AG04449 (cell line): ENCODE measurements around the gene PCDHA6.
"Not testable (repeated sequence)": the region's sequence is repeated elsewhere in the genome, so short reads cannot be mapped to it uniquely, and the experiment has no call there.

Experiments
- CTCF ChIA-PET: fragments of 350-600 bp; formaldehyde crosslinking; extraction: SDS; loops from one replicate; lab custom pipeline; 2021; ENCODE audit warnings: antibody characterized with exemption; lab: Yijun Ruan, JAX
- POLR2A ChIA-PET: fragments of 400-600, 350-600 bp; formaldehyde crosslinking; extraction: SDS; loops from one replicate; lab custom pipeline; 2020; ENCODE audit warnings: antibody characterized with exemption, inconsistent platforms; lab: Yijun Ruan, JAX
- DNase-seq: peaks from one replicate; pipeline ENCODE4 v3.0.0-alpha.2; 2010; ENCODE audit warnings: low read depth, low spot score
- H3K4me3 ChIP-seq: 2 replicates; pipeline ENCODE4 v1.5.1; 2011; ENCODE audit warnings: low read depth, mild to moderate bottlenecking, control low read depth, low read length
- TF ChIP-seq, protein P1 (sequence below): IDR thresholded peaks from one replicate; pipeline ENCODE4 v1.5.1; 2011; ENCODE audit warnings: mild to moderate bottlenecking, moderate library complexity, low read length, control low read depth, inconsistent platforms; ENCODE audit not compliant: insufficient read depth; ENCODE audit errors: missing control alignments

Gene PCDHA6, protein sequence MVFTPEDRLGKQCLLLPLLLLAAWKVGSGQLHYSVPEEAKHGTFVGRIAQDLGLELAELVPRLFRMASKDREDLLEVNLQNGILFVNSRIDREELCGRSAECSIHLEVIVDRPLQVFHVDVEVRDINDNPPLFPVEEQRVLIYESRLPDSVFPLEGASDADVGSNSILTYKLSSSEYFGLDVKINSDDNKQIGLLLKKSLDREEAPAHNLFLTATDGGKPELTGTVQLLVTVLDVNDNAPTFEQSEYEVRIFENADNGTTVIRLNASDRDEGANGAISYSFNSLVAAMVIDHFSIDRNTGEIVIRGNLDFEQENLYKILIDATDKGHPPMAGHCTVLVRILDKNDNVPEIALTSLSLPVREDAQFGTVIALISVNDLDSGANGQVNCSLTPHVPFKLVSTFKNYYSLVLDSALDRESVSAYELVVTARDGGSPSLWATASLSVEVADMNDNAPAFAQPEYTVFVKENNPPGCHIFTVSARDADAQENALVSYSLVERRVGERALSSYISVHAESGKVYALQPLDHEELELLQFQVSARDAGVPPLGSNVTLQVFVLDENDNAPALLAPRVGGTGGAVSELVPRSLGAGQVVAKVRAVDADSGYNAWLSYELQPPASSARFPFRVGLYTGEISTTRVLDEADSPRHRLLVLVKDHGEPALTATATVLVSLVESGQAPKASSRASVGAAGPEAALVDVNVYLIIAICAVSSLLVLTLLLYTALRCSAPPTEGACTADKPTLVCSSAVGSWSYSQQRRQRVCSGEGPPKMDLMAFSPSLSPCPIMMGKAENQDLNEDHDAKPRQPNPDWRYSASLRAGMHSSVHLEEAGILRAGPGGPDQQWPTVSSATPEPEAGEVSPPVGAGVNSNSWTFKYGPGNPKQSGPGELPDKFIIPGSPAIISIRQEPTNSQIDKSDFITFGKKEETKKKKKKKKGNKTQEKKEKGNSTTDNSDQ

DNA sequence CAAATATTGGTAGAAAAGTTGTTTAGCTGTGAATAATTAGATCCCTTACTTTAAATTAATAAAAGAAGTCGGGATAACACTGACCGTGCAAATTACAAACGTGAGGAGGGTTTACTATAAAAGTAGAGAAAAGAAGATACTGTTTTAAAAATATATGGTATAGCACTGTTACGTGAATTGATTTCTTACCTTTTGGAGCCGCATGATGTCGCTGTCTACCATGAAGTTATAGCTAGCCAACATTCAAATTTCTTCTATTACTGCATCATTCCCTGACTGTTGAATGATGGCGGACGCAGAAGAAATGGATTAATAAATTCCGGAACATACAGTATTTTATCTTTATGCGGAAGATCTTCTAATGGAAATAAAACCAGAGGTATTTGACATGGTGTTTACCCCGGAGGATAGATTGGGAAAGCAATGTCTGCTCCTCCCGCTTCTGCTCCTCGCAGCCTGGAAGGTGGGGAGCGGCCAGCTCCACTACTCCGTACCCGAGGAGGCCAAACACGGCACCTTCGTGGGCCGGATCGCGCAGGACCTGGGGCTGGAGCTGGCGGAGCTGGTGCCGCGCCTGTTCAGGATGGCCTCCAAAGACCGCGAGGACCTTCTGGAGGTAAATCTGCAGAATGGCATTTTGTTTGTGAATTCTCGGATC is at the start of gene PCDHA6:
PCDHA6 (plus strand) TSS at position 257 of the 658 bp plus-strand sequence; CDS start at position 389, 132 bp downstream.
- TF ChIP-seq, protein P1, sequence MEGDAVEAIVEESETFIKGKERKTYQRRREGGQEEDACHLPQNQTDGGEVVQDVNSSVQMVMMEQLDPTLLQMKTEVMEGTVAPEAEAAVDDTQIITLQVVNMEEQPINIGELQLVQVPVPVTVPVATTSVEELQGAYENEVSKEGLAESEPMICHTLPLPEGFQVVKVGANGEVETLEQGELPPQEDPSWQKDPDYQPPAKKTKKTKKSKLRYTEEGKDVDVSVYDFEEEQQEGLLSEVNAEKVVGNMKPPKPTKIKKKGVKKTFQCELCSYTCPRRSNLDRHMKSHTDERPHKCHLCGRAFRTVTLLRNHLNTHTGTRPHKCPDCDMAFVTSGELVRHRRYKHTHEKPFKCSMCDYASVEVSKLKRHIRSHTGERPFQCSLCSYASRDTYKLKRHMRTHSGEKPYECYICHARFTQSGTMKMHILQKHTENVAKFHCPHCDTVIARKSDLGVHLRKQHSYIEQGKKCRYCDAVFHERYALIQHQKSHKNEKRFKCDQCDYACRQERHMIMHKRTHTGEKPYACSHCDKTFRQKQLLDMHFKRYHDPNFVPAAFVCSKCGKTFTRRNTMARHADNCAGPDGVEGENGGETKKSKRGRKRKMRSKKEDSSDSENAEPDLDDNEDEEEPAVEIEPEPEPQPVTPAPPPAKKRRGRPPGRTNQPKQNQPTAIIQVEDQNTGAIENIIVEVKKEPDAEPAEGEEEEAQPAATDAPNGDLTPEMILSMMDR, result no peak

DNA sequence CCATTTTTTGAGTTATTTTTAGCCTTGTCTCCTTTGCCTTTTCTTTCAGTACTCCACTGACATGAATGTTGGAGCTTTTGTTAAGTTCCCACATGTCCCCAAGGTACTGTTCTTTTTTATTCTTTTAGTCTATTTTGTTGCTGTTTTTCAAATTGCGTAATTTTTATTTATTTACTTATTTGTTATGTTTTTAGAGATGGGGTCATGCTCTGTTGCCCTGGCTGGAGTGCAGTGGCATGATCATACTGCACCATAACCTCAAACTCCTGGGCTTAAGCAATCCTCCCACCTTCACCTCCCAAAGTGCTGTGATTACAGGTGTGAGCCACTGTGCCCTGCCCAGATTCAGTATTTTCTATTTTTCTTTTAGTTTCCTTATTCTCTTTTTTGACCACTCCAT is 47.2 kb upstream of the PCDHA6 start:
- ChIA-PET CTCF (no interaction called here), POLR2A (no interaction called here)
- no peak for DNase-seq
- no peak overlapping the region for H3K4me3 ChIP-seq
- TF ChIP-seq, protein P1, result no peak

More for the DNA sequence above, at the start of gene PCDHA6:
- ChIA-PET POLR2A (no interaction called here), CTCF (no interaction called here)
- no peak within 1 kb of the TSS; the same call in 1 of the 2 replicates for H3K4me3 ChIP-seq
- DNase-seq, result no peak

DNA sequence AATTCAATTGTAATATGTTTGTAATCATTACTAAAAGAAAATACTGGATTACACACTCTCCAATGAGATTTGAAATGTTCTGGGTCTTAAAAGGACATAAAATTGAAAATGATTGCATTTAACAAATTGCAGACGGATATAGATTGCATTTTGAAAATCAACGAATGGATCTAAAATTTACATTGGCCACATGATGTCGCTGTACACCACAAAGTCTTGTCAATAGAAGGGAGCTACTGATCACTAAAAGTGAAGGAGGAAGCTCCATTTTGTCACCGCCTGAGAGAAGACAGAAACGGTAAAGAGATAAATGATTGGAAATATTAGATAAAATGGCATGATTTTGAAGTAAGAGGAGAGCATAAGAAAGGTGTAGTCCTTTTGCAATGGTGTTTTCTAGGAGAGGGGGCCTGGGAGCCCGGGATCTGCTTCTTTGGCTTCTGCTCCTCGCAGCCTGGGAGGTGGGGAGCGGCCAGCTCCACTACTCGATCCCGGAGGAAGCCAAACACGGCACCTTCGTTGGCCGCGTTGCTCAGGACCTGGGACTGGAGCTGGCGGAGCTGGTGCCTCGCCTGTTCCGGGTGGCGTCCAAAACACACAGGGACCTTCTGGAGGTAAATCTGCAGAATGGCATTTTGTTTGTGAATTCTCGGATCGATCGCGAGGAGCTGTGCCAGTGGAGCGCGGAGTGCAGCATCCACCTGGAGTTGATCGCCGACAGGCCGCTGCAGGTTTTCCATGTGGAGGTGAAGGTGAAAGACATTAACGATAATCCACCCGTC is 41.7 kb upstream of the PCDHA6 start, which contains the start of gene PCDHA1:
PCDHA1 (plus strand) TSS at position 236 of the 782 bp plus-strand sequence.
- POLR2A ChIA-PET, result no interaction called here
- TF ChIP-seq, protein P1, result no peak
- H3K4me3 ChIP-seq, result no peak within 1 kb of the TSS
- CTCF ChIA-PET, result no interaction called here
- no peak for DNase-seq

DNA sequence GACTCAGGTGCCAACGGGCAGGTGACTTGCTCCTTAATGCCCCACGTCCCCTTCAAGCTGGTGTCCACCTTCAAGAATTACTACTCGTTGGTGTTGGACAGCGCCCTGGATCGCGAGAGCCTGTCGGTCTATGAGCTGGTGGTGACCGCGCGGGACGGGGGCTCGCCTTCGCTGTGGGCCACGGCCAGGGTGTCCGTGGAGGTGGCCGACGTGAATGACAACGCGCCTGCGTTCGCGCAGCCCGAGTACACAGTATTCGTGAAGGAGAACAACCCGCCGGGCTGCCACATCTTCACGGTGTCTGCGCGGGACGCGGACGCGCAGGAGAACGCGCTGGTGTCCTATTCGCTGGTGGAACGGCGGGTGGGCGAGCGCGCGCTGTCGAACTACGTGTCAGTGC is 40.3 kb upstream of the PCDHA6 start:
- POLR2A ChIA-PET, H3K4me3 ChIP-seq, CTCF ChIA-PET, DNase-seq: not testable (repeated sequence)

DNA sequence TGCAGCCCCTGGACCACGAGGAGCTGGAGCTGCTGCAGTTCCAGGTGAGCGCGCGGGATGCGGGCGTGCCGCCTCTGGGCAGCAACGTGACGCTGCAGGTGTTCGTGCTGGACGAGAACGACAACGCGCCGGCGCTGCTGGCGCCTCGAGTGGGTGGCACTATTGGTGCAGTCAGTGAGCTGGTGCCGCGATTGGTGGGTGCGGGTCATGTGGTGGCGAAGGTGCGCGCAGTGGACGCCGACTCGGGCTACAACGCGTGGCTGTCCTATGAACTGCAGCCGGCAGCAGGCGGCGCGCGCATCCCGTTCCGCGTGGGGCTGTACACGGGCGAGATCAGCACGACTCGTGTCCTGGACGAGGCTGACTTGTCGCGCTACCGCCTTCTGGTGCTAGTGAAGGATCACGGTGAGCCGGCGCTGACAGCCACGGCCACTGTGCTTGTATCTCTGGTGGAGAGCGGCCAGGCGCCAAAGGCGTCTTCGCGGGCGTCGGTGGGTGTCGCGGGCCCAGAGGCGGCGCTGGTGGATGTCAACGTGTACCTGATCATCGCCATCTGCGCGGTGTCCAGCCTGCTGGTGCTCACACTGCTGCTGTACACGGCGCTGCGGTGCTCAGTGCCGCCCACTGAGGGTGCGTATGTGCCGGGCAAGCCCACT is 39.8 kb upstream of the PCDHA6 start:
- H3K4me3 ChIP-seq, CTCF ChIA-PET, POLR2A ChIA-PET, DNase-seq: not testable (repeated sequence)

DNA sequence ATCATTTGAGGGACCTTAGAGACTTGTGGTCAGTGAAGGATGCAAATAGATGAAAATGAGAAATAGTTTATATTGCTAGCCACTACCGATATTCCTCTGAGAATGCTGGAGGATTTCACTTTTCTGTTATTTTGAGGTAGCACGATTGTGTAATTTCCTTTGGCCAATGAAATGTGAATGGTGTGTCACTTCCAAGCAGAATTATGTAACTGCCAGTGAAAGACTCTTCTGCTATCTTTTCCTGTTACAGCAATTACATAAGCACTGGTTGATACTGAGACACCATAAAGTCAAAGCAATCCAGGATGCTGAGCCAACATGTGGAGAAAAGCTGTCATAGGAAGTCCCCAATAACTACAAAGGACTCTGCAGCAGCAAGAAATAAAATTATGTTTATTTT is 36.7 kb upstream of the PCDHA6 start:
- TF ChIP-seq, protein P1, result no peak
- H3K4me3 ChIP-seq, result no peak overlapping the region
- ChIA-PET CTCF (no interaction called here), POLR2A (no interaction called here)
- no peak for DNase-seq
